KOPT-K1 (cell line): ENCODE measurements around the gene KRT8.
"Not testable (repeated sequence)": the region's sequence is repeated elsewhere in the genome, so short reads cannot be mapped to it uniquely, and the experiment has no call there.

Experiments
- H3K27ac ChIP-seq: fragments of 200-600 bp; sonication (generic); 2 replicates; pipeline ENCODE4 v1.5.1; 2016; ENCODE audit warnings: antibody characterized with exemption, mild to moderate bottlenecking, low read depth, low read length; ENCODE audit not compliant: poor library complexity, severe bottlenecking
- H3K36me3 ChIP-seq: fragments of 200-600 bp; sonication (generic); 2 replicates; pipeline ENCODE4 v1.5.1; 2017; ENCODE audit warnings: antibody characterized with exemption, mild to moderate bottlenecking, low read length, moderate library complexity; ENCODE audit not compliant: insufficient read depth
- H3K9me3 ChIP-seq: fragments of 200-600 bp; sonication (generic); 2 replicates; pipeline ENCODE4 v1.5.1; 2017; ENCODE audit warnings: antibody characterized with exemption, low read length, mild to moderate bottlenecking; ENCODE audit not compliant: insufficient read depth, poor library complexity, severe bottlenecking

Gene KRT8

GRCh38 chr12:52904509-52905300 lies at the start of gene KRT8:
TSS of gene KRT8 (minus strand) at chr12:52905076. CDS start at chr12:52904981, 95 bp downstream.
- H3K27ac ChIP-seq, H3K9me3 ChIP-seq, H3K36me3 ChIP-seq: not testable (repeated sequence)

- Histone ChIP-seq H3K27ac (no peak overlapping the region), H3K36me3 (no peaks in the 10 kb centered on the region), H3K9me3 (no peaks in the 10 kb centered on the region)
Measured at GRCh38 chr12:52953181-52953841, 48.4 kb upstream of the KRT8 start.

GRCh38 chr12:52952076-52952801 lies 47.4 kb upstream of the KRT8 start:
- H3K27ac ChIP-seq = no peak overlapping the region
- no peaks in the 10 kb centered on the region for H3K9me3 ChIP-seq
- no peaks in the 10 kb centered on the region for H3K36me3 ChIP-seq

GRCh38 chr12:52951640-52952039 lies 46.8 kb upstream of the KRT8 start:
- Histone ChIP-seq H3K36me3 (no peaks in the 10 kb centered on the region), H3K27ac (no peak overlapping the region)

GRCh38 chr12:52951126-52951525 lies 46.2 kb upstream of the KRT8 start:
- Histone ChIP-seq H3K27ac (no peak overlapping the region), H3K36me3 (no peaks in the 10 kb centered on the region), H3K9me3 (no peaks in the 10 kb centered on the region)

More at GRCh38 chr12:52951640-52952039, 46.8 kb upstream of the KRT8 start:
- no peaks in the 10 kb centered on the region for H3K9me3 ChIP-seq

GRCh38 chr12:52950553-52950952 lies 45.7 kb upstream of the KRT8 start:
- no peaks in the 10 kb centered on the region for H3K36me3 ChIP-seq
- H3K27ac ChIP-seq = no peak overlapping the region
- H3K9me3 ChIP-seq = no peaks in the 10 kb centered on the region

- no peak overlapping the region for H3K27ac ChIP-seq
- H3K36me3 ChIP-seq = no peaks in the 10 kb centered on the region
- H3K9me3 ChIP-seq = no peaks in the 10 kb centered on the region
Measured at GRCh38 chr12:52949413-52950331, 44.8 kb upstream of the KRT8 start.

GRCh38 chr12:52947738-52948423 lies 43.0 kb upstream of the KRT8 start:
- Histone ChIP-seq H3K36me3 (no peaks in the 10 kb centered on the region), H3K27ac (no peak overlapping the region), H3K9me3 (no peaks in the 10 kb centered on the region)

GRCh38 chr12:52946797-52947547 lies 42.1 kb upstream of the KRT8 start:
- Histone ChIP-seq H3K9me3 (no peaks in the 10 kb centered on the region), H3K36me3 (no peaks in the 10 kb centered on the region), H3K27ac (no peak overlapping the region)

GRCh38 chr12:52946334-52946733 lies 41.5 kb upstream of the KRT8 start:
- no peak overlapping the region for H3K27ac ChIP-seq

GRCh38 chr12:52945389-52946232 lies 40.7 kb upstream of the KRT8 start:
- Histone ChIP-seq H3K36me3 (no peaks in the 10 kb centered on the region), H3K9me3 (no peaks in the 10 kb centered on the region), H3K27ac (no peak overlapping the region)

More at GRCh38 chr12:52946334-52946733, 41.5 kb upstream of the KRT8 start:
- no peaks in the 10 kb centered on the region for H3K36me3 ChIP-seq
- no peaks in the 10 kb centered on the region for H3K9me3 ChIP-seq

- H3K9me3 ChIP-seq = no peaks in the 10 kb centered on the region
- H3K36me3 ChIP-seq = no peaks in the 10 kb centered on the region
- no peak overlapping the region for H3K27ac ChIP-seq
Measured at GRCh38 chr12:52944683-52945388, 40.0 kb upstream of the KRT8 start.
